GM06990 (cell line): Measurements from ENCODE around the gene HMGCS1.

Experiments
- DNase-seq: peaks from one replicate; pipeline ENCODE4 v3.0.0-alpha.2; 2011; ENCODE audit not compliant: insufficient read length; ENCODE audit errors: extremely low read depth
- H3K27me3 ChIP-seq: replicated peaks from 2 replicates; pipeline ENCODE4 v1.6.0; 2011; ENCODE audit warnings: low read length; ENCODE audit not compliant: control insufficient read depth, insufficient read depth
- H3K36me3 ChIP-seq: 2 replicates; pipeline ENCODE4 v1.5.1; 2011; ENCODE audit warnings: low read length; ENCODE audit not compliant: control insufficient read depth, insufficient read depth
- H3K4me3 ChIP-seq: replicated peaks from 2 replicates; pipeline ENCODE4 v1.5.1; 2011; ENCODE audit warnings: low read depth, mild to moderate bottlenecking, control low read depth, low read length
- TF ChIP-seq, protein P1 (sequence below): IDR thresholded peaks from 2 replicates; pipeline ENCODE4 v1.5.1; 2011; ENCODE audit warnings: low read length, control low read depth, mild to moderate bottlenecking, inconsistent platforms; ENCODE audit not compliant: insufficient read depth, poor library complexity, severe bottlenecking

The HMGCS1 gene

DNA sequence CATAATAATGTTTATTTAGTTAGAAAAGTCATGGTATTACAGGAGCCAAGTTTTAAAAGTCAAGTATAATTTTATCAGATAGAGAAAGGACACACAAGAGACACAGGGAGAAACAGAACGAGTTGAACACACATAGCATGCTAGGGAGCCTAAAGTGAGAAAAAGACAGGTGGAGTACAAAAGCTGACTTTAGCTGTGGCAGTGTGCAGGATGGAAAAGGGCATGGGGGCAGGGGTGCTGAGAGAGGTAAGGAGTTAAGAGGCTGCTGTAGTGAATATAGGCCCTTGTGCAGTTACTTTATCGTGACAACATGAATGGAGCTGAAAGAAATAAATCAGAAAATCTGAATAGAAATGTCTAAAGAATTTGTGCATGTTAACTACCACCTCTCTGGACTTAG is 18.0 kb downstream of the HMGCS1 start:
- H3K4me3 ChIP-seq: no peak overlapping the region
- TF ChIP-seq, protein P1, sequence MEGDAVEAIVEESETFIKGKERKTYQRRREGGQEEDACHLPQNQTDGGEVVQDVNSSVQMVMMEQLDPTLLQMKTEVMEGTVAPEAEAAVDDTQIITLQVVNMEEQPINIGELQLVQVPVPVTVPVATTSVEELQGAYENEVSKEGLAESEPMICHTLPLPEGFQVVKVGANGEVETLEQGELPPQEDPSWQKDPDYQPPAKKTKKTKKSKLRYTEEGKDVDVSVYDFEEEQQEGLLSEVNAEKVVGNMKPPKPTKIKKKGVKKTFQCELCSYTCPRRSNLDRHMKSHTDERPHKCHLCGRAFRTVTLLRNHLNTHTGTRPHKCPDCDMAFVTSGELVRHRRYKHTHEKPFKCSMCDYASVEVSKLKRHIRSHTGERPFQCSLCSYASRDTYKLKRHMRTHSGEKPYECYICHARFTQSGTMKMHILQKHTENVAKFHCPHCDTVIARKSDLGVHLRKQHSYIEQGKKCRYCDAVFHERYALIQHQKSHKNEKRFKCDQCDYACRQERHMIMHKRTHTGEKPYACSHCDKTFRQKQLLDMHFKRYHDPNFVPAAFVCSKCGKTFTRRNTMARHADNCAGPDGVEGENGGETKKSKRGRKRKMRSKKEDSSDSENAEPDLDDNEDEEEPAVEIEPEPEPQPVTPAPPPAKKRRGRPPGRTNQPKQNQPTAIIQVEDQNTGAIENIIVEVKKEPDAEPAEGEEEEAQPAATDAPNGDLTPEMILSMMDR: no peak
- H3K36me3 ChIP-seq: peaks cover 13% of the 10 kb centered on the region
- no peaks in the 10 kb centered on the region for H3K27me3 ChIP-seq
- DNase-seq: no peak

DNA sequence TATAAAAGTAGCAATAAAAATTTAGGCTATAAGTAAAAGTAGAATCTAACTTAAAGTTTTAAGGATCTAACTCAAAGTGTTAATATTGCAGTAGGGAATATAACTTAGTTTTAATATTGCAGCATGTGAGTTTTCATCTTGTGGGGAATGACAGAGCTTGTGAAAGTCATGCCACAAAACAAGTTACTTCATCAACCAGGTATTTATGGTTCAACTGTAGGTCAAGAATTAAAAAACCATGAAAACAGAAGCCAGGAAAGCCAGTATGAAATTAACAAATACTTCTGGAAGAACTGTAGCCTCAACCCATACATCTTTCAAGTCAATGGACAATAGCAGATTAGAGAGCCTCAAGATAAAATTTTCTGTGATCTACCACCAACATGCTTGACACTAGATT is 19.0 kb downstream of the HMGCS1 start:
- no peak for DNase-seq
- H3K4me3 ChIP-seq: no peak overlapping the region
- no peaks in the 10 kb centered on the region for H3K27me3 ChIP-seq
- H3K36me3 ChIP-seq: peaks cover 12% of the 10 kb centered on the region
- TF ChIP-seq, protein P1: no peak

DNA sequence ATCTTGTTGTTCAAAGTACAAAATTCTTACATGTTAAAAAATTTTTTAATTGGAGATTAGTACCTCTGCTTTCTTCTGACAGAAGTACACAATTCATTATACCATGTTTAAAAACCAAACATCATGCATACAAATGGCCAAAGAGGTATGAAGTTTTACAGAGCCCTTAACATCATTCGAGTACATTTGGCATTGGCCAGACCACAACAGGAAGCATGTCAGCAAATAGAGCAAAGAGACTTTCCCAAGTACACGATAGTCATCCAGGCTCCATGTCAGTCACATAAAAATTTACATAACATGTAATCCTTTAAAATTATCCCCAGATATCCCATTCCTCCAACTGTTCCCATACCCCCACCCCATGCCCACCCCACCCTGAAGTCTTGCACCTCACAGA is 22.5 kb downstream of the HMGCS1 start:
- H3K27me3 ChIP-seq: no peaks in the 10 kb centered on the region
- peaks cover 9% of the 10 kb centered on the region for H3K36me3 ChIP-seq
- TF ChIP-seq, protein P1: no peak
- H3K4me3 ChIP-seq: no peak overlapping the region
- DNase-seq: no peak

DNA sequence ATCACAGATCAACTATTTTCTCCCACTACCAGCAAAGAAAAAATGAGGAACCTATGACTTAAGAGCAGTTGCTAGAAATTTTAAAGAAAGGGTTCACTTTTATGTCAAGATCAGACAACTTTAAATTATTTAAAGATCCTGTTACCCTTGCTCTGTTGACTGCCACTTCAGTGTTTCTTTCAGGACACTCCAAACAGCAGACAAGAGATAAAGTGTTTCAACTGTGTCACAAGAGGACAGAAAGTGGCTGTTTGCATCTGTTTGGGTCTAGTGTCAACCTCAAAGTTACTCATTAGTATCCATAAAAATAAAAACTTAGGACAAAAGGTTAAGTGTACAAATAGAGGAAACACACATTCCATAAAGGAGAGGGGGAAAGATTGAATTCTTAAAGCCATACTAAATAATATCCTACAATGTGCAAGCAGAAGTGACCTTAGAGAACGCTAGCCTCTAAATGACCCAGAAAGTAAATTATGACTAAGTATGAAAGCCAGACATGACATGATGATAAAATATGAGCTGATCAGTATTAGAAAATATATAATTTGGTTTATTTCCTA is 24.9 kb downstream of the HMGCS1 start:
- H3K36me3 ChIP-seq: peaks cover 4% of the 10 kb centered on the region
- TF ChIP-seq, protein P1: no peak
- no peaks in the 10 kb centered on the region for H3K27me3 ChIP-seq
- H3K4me3 ChIP-seq: no peak overlapping the region
- DNase-seq: no peak

DNA sequence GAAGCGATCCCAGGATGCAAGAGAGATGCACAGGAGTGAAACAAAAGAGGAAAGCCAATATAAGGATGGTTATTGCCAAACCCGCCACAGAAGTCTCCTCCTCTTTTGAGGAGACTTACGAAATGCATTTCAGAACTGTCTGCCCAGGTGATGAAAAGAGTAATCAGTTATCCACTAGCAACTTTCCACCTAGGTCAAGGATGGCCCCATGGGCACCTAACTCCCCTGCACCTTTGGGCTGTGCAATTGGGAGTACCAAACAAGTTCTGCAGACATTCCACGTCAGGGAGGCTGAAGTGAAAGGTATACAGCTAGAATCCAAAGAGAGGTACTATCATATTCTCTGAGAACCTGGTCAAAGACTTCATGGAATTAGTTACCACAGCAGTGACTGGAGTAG is 25.7 kb downstream of the HMGCS1 start:
- Histone ChIP-seq H3K4me3 (no peak overlapping the region), H3K36me3 (peaks cover 4% of the 10 kb centered on the region), H3K27me3 (no peaks in the 10 kb centered on the region)
- TF ChIP-seq, protein P1: no peak
- no peak for DNase-seq

DNA sequence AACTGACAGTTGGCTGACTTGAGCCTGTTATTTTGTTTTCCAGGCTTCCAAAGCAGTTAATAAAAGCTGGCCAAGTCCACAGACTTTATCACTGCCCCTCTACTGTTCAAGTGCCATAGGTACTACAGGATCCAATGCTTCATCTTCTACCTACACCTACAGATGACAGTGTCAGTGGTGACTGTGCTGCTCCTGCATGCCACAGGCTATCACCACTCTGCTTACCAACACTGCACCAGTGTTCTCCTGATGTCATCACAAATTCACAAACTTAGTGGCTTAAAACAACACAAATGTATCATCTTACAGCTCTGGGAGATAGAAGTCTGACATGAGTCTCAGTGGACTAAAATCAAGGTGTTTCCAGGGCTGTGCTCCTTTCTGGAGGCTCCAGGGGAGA is 26.6 kb downstream of the HMGCS1 start:
- no peak for DNase-seq
- H3K36me3 ChIP-seq: peaks cover 3% of the 10 kb centered on the region
- TF ChIP-seq, protein P1: no peak
- H3K4me3 ChIP-seq: no peak overlapping the region
- H3K27me3 ChIP-seq: no peaks in the 10 kb centered on the region
